PC-3 (cell line): ENCODE measurements around the gene PRKAR1B. TPM values are rescaled to one million over a fixed set of nuclear protein-coding genes. Genes with fewer than 3 reads are reported as not detected.

ENCODE experiments used
- ATAC-seq: fragments of 200-7000 bp; cut with Tn5 transposase; 2 replicates; pipeline ENCODE4 v1.9.1; 2020; ENCODE audit warnings: mild to moderate bottlenecking, moderate library complexity
- BruUV-seq: library from RNA; stranded (reverse); fragments of 400-500 nt; replicated peaks from 2 replicates; lab custom pipeline; 2021; lab: Mats Ljungman, UMichigan
- CTCF ChIA-PET: fragments of 300-600 bp; sonication (Branson Sonifier 250); formaldehyde crosslinking; loops from one replicate; lab custom pipeline; 2022; ENCODE audit warnings: antibody characterized with exemption; lab: Charles Lee
- POLR2A ChIA-PET: fragments of 300-600 bp; sonication (Branson Sonifier 250); formaldehyde crosslinking; loops from one replicate; lab custom pipeline; 2022; ENCODE audit warnings: antibody characterized with exemption; ENCODE audit not compliant: unreplicated experiment; lab: Charles Lee
- DNase-seq: peaks from one replicate; pipeline ENCODE4 v3.0.0-alpha.2; 2015
- H2AFZ ChIP-seq: fragments of 300-600 bp; sonication (generic); 2 replicates; pipeline ENCODE4 v1.6.0; 2016; ENCODE audit warnings: antibody characterized with exemption, low read length
- H3F3A ChIP-seq: fragments of 300-600 bp; sonication (generic); one replicate; pipeline ENCODE4 v1.6.0; 2017; ENCODE audit warnings: antibody characterized with exemption, low read length, control low read depth, mild to moderate bottlenecking; ENCODE audit not compliant: unreplicated experiment
- H3K27ac ChIP-seq: fragments of 300-600 bp; sonication (generic); 2 replicates; pipeline ENCODE4 v1.5.1; 2016; ENCODE audit warnings: mild to moderate bottlenecking, low read length
- H3K27me3 ChIP-seq: fragments of 300-600 bp; sonication (generic); 2 replicates; pipeline ENCODE4 v1.6.1; 2016; ENCODE audit warnings: low read length, mixed read lengths
- H3K36me3 ChIP-seq: fragments of 300-600 bp; sonication (generic); 2 replicates; pipeline ENCODE4 v1.6.1; 2016; ENCODE audit warnings: low read depth, mixed run types, low read length, mixed read lengths
- H3K4me1 ChIP-seq: fragments of 300-600 bp; sonication (generic); 2 replicates; pipeline ENCODE4 v1.5.1; 2016; ENCODE audit warnings: low read length; ENCODE audit not compliant: insufficient read depth
- H3K4me2 ChIP-seq: fragments of 300-600 bp; sonication (generic); 2 replicates; pipeline ENCODE4 v1.6.0; 2016; ENCODE audit warnings: low read length
- H3K4me3 ChIP-seq: fragments of 300-600 bp; sonication (generic); 2 replicates; pipeline ENCODE4 v1.5.1; 2016; ENCODE audit warnings: mild to moderate bottlenecking, low read length, mixed read lengths
- H3K79me2 ChIP-seq: fragments of 300-600 bp; sonication (generic); 2 replicates; pipeline ENCODE4 v1.6.1; 2017; ENCODE audit warnings: low read length, mixed read lengths
- H3K9ac ChIP-seq: fragments of 300-600 bp; sonication (generic); 2 replicates; pipeline ENCODE4 v1.6.0; 2016; ENCODE audit warnings: mild to moderate bottlenecking, low read length
- H3K9me2 ChIP-seq: fragments of 300-600 bp; sonication (generic); replicated peaks from 2 replicates; pipeline ENCODE4 v1.6.1; 2016; ENCODE audit warnings: mixed run types, low read length, mixed read lengths
- H3K9me3 ChIP-seq: fragments of 300-600 bp; sonication (generic); 2 replicates; pipeline ENCODE4 v1.6.1; 2016; ENCODE audit warnings: low read length, mixed read lengths
- H4K20me1 ChIP-seq: fragments of 300-600 bp; sonication (generic); 2 replicates; pipeline ENCODE4 v1.6.1; 2016; ENCODE audit warnings: low read length, mixed read lengths
- CTCF ChIP-seq: fragments of 300-600 bp; sonication (generic); conservative IDR thresholded peaks from 2 replicates; pipeline ENCODE4 v1.5.1; 2017; ENCODE audit warnings: antibody characterized with exemption, low read depth, mild to moderate bottlenecking, low read length
- EZH2 ChIP-seq: fragments of 300-600 bp; sonication (generic); IDR thresholded peaks from one replicate; pipeline ENCODE4 v1.6.1; 2017; ENCODE audit warnings: antibody characterized with exemption, mild to moderate bottlenecking, low read length; ENCODE audit not compliant: unreplicated experiment
- EZH2phosphoT487 ChIP-seq: fragments of 300-600 bp; sonication (generic); IDR thresholded peaks from 2 replicates; pipeline ENCODE4 v1.6.1; 2018; ENCODE audit warnings: mild to moderate bottlenecking, antibody characterized with exemption, low read length, borderline replicate concordance
- intact Hi-C: fragments of 100-400 bp; cut with micrococcal nuclease; formaldehyde crosslinking; loops from 2 replicates; pipeline ENCODE4 v1.9.0; 2023
- total RNA-seq: library from RNA; depleted of rRNA; stranded (reverse); fragments of >200 nt; gene quantifications from 2 replicates; pipeline ENCODE4 v1.2.3, GENCODE V29; 2014

The PRKAR1B gene
- total RNA-seq, 1 experiment from 2014 or later, result 15.6 TPM

- ChIA-PET POLR2A (interaction anchor here (0.6 kb wide), 1 partner anchor 155 kb away, joined by 10 read pairs; no protein-coding TSS in a partner anchor), CTCF (no interaction called here)
- H3K4me2 ChIP-seq, result no peak overlapping the region
- H3K4me3 ChIP-seq, result no peak overlapping the region
- no TSS peak for BruUV-seq
- no peaks in the 10 kb centered on the region for H3K36me3 ChIP-seq
- H3K79me2 ChIP-seq, result peaks cover 47% of the 10 kb centered on the region
- ATAC-seq (no peak), DNase-seq (no peak)
- H3K9ac ChIP-seq, result no peak overlapping the region
- H3K27ac ChIP-seq, result no peak overlapping the region
- H3K27me3 ChIP-seq, result no peaks in the 10 kb centered on the region
- H4K20me1 ChIP-seq, result no peaks in the 10 kb centered on the region
- H3F3A ChIP-seq, result no peaks in the 10 kb centered on the region
- intact Hi-C loops, result loop anchor here (5.0 kb wide), 1 partner anchor 212 kb away; the partner anchor contains the start of genes DNAAF5 and PRKAR1B
- no peaks in the 10 kb centered on the region for H3K9me2 ChIP-seq
- TF ChIP-seq CTCF (no peak), EZH2 (no peak), EZH2phosphoT487 (no peak)
- no peaks in the 10 kb centered on the region for H3K9me3 ChIP-seq
- H2AFZ ChIP-seq, result no peak overlapping the region
- no peaks in the 10 kb centered on the region for H3K4me1 ChIP-seq
Measured at GRCh38 chr7:514651-515598, 212.2 kb downstream of the PRKAR1B start.

GRCh38 chr7:514242-514641 lies 212.8 kb downstream of the PRKAR1B start:
- no peak overlapping the region for H3K4me3 ChIP-seq
- H3K9me2 ChIP-seq, result no peaks in the 10 kb centered on the region
- TF ChIP-seq EZH2 (no peak), EZH2phosphoT487 (no peak), CTCF (no peak)
- no peak overlapping the region for H3K27ac ChIP-seq
- no peak overlapping the region for H3K9ac ChIP-seq
- no peaks in the 10 kb centered on the region for H3F3A ChIP-seq
- no TSS peak for BruUV-seq
- no peak for DNase-seq
- no peak overlapping the region for H2AFZ ChIP-seq
- H3K9me3 ChIP-seq, result no peaks in the 10 kb centered on the region
- H3K36me3 ChIP-seq, result no peaks in the 10 kb centered on the region
- ChIA-PET CTCF (no interaction called here), POLR2A (no interaction called here)
- no peak for ATAC-seq
- H3K4me2 ChIP-seq, result no peak overlapping the region
- H3K4me1 ChIP-seq, result no peaks in the 10 kb centered on the region
- no peaks in the 10 kb centered on the region for H4K20me1 ChIP-seq
- no peaks in the 10 kb centered on the region for H3K27me3 ChIP-seq
- intact Hi-C loops, result no loop called here
- peaks cover 47% of the 10 kb centered on the region for H3K79me2 ChIP-seq
